T1000 (cell line): Measurements from ENCODE around the gene SBF2.
"Not testable (repeated sequence)": the region's sequence is repeated elsewhere in the genome, so short reads cannot be mapped to it uniquely, and the experiment has no call there.

Experiments
- DNase-seq: peaks from one replicate; lab custom pipeline; 2025; ENCODE audit warnings: mixed read lengths; lab: John Stamatoyannopoulos, UW

Gene SBF2

DNA sequence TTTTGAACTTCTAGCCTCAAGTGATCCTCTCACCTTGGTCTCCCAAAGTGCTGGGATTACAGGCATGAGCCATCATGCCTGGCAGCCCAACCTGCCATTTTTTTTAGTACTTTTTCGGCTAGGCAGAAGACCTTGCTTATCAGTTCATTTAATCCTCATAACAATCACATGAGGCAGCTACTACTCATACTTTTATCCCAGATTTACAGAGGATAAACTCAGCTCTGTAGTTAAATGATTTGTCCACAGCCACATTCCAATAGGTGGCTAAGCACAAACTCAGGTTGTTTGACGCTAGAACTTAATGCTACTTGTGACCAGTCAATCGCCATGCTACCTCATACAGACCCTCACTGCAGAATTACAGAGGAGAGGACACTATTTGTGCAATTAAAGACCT is 28.1 kb downstream of the SBF2 start:
- DNase-seq, result no peak

GRCh38 chr11:10264716-10265115 is 29.3 kb downstream of the SBF2 start:
- DNase-seq, result not testable (repeated sequence)

- DNase-seq, result no peak
These were observed 30.1 kb downstream of the SBF2 start for GRCh38 chr11:10263929-10264328.

GRCh38 chr11:10261821-10262220 is 32.2 kb downstream of the SBF2 start:
- DNase-seq, result no peak

DNA sequence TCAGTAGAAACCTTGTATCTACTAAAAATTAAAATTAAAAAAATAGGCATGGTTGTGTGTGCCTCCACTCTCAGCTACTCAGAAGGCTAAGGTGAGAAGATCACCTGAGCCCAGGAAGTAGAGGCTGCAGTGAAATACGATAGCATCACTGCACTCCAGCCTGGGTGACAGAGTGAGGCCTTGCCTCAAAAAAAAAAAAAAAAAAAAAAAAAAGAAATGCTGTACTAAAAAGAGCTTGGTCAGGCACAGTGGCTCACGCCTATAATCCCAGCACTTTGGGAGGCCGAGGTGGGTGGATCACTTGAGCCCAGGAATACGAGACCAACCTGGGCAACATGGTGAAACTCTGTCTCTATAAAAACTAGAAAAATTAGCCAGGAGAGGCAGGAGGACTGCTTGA is 36.5 kb downstream of the SBF2 start:
- no peak for DNase-seq

DNA sequence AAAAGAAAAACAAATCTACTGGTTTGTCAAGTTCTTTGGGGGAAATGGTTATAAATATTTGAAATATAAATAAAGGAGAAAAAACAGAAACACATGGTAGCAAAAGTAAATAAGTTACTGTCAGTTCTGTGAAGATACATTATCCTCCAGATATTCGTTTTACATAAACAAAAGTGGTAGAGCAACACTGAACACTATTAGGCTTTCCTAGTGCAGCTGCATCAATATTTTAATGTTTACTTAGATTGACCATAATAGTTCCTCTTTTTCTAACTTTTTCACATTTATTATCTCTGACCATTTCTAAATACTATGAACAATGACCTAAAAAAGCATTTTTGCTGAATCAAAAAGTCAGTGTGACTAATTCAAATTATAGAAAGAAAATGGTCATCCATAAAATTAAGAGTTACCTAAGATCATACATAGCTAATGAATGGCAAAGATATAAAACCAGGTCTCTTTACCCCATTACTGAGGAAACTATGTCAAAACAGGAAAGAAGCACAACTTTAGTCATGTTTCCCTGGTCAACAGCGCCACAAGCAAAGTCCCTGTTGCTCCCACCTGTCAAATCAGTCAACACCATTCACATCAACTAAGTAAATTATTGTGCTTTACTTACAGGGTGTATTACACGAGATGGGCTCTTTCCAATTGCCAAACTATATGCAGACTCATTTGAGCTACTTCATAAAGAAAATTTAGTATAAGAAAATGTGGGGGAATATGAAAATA is 38.5 kb downstream of the SBF2 start:
- DNase-seq, result no peak

DNA sequence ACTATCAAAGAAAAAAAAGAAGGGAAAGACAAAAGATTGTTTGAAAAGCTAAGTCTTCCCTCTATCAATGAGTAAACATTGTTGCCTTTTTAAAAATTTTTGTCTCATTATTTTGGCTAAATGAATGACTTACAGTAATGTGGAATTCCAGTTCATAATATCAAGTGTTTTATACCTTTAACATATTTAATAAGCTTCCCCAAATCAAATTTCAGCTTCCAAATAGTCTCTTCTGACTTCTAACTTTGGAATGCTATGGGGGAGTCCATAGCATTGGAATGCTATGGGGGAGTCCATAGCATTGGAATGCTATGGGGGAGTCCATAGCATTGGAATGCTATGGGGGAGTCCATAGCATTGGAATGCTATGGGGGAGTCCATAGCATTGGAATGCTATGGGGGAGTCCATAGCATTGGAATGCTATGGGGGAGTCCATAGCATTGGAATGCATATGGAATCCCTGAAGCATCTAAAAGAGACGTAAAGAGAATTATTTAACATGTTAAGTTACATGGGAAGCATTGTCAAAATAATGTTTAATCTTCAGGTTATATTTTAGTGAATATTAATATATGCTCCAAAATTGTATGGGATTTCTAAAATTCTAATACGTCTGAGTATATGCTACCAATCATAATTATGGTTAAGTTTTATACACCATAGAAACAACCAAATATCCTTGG is 44.4 kb downstream of the SBF2 start:
- DNase-seq, result not testable (repeated sequence)

DNA sequence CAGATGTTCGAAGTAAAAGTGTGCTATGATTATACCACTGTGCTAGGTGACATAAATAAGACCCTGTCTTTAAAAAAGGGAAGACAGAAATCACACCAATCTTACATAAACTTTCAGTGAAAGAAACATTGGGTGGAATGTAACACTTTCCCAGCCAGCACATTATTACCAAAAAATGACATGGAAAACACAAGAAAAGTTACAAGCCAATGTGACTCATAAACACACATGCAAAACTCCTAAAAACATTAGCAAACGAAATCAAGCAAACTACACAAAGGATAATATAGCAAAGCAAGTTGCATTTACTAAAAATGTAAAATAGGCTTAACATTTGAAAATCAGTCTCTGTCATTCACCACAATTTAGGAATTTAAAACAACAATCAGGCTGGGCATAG is 47.0 kb downstream of the SBF2 start:
- no peak for DNase-seq

DNA sequence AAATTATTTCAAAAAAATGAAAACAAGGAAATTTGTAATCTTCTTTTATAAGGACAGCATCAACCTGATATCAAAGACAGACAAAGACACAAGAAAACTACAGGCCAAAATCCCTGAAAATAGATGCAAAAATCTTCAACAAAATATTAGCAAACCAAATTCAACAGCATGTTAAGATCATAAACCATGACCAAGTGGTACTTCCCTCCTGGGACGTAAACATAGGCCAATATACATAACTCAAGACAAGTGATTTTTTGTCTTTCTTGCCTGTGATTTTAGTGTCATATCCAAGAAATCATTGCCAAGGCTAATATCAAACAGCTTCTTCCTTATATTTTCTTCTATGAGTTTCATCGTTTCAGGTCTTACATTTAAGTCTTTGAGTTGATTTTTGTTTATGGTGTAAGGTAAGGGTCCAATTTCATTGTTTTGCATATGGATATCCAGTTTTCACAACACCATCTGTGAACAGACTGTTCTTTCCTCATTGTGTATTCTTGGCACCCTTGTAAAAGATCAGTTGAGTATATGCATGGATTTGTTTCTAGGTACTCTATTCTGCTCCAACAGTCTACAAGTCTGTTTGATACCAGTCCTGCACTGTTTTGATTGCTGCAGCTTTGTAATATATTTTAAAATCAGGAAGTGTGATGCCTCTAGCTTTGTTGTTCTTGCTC is 50.0 kb downstream of the SBF2 start:
- no peak for DNase-seq

GRCh38 chr11:10236840-10237239 is 57.2 kb downstream of the SBF2 start:
- DNase-seq, result no peak

DNA sequence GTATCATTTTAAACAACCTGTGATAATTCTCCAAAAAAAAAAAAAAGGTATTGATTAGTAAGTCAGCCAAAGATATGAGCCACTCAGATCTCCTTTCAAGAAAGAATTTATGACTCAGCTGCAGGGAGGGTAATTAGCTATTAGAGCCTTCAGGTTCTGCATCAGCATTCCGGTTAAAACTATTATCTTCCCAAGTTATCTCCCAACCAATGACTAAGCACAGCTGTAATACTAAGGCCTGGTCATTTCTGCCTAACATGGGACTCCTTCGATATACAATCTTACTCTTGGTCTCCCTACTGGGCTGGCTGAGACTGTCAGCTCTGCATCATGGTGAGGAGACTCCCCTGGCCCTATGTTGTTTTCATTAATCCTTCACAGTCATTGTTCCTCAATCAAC is 60.4 kb downstream of the SBF2 start:
- DNase-seq, result no peak

GRCh38 chr11:10232756-10233155 is 61.3 kb downstream of the SBF2 start:
- no peak for DNase-seq

DNA sequence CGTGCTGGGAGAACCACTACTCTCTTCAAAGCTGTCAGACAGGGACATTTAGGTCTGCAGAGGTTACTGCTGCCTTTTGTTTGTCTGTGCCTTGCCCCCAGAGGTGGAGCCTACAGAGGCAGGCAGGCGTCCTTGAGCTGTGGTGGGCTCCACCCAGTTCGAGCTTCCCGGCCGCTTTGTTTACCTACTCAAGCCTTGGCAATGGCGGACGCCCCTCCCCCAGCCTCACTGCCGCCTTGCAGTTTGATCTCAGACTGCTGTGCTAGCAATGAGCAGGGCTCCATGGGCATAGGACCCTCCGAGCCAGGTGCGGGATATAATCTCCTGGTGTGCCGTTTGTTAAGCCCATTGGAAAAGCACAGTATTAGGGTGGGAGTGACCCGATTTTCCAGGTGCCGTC is 62.2 kb downstream of the SBF2 start:
- not testable (repeated sequence) for DNase-seq

DNA sequence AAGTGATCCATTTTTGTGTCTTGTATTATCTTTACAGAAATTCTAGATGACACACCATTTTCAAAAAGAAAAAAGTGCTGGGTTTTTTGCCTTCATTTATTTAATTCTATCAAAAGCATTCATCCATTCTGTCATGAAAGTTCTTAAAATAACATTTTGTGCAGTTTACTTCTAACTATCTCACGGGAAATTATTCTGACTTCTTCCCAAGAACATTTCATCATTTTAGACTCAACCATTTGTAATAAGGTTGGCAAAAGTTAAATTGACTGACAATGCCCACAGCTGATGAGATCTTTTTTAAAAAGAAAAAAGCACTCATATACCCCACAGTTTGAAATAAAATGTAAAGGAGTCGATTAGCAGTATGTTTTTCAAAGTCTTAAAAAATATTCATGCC is 68.5 kb downstream of the SBF2 start:
- DNase-seq, result no peak

DNA sequence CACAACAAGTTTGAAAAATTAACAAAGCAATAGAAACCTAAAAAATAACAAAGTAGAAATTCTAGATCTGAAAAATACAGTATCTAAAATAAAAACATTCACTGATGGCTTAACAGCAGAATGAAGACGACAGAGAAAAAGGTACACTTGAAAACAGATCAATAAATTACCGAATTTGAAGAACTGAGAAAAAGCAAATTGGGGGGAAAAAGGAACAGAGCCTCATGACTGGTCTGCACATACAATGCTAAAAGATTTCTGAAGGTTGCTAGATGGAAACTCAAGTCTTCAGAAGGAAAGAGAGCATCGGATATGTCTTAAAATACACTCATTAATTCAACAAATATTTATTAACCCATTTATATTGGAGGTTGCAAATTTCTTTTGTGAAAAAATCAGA is 71.6 kb downstream of the SBF2 start:
- DNase-seq, result no peak

GRCh38 chr11:10221342-10221741 is 72.7 kb downstream of the SBF2 start:
- DNase-seq, result no peak

- no peak for DNase-seq
These were observed 82.5 kb downstream of the SBF2 start for GRCh38 chr11:10211470-10211869.

DNA sequence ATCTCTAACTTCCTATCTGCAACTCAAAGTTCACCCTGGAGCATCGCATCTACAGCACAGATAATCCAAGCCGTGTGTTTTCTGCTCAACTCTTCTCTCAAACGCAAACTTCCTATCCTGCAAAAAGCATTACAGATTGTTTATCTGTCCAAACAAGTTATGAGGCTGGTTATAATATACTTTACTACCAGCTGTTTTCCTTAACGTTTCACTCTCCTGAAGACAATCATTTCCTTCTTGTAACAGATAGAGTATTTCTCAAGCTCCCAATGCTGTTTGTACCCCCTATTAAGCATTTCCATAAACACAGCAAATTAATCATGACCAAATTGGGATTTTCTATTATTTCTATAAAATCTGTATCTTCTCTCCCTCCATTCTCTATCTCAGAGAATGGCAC is 84.7 kb downstream of the SBF2 start:
- DNase-seq, result no peak

DNA sequence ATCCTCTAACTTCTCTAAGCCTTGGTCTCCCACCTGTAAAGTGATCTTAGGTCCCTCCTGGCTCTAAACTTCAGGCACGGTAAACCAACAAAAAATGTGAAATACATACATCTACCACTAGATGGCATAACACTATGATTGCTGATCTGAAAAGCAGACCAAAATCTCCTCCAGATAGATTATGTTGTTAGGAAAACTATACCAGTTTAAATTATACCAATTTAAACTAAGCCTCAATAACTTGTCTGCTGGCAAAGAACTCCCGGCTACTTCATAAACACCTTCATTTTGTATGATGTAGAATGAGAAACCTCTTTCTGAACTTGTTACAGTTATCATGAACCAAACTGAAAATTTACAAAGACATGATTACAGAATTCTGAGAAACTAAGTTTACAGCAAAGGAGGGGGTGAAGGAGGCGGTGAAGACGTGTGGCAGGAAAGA is 85.9 kb downstream of the SBF2 start:
- DNase-seq, result no peak

DNA sequence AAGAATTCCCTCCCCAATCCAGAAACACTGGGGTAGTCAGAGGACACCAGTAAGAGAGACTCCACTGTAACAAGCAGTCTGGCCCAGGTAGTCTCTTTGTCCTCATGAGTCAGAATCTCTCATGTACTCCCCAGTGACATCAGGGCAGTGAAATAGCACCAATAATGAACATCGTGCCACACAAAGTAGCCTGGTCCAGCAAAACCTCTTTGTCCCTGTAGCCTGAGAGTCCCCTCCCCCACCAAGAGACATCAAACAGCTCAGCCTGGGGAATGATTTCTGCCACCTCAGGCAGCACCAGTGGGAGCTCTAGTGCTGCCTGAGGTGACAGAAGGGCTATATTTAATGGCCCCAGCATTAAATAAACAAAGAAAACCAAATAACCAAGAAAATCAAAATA is 88.1 kb downstream of the SBF2 start:
- no peak for DNase-seq

DNA sequence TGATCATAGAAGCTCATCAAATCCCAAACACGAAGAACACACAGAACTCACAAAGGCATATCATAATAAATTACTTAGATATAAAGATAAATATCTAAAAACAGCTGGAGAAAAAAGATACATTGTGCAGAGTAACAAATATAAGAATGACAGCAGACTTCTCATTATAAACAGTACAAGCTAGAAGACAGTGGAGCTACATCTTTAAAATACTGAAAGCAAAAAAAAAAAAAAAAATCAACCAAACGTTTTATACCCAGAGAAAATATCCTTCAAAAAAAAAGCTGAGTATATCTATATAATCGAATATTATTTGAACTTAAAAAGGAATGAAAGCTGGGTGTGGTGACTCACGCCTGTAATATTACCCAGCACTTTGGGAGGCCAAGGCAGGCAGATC is 90.0 kb downstream of the SBF2 start:
- DNase-seq, result no peak

DNA sequence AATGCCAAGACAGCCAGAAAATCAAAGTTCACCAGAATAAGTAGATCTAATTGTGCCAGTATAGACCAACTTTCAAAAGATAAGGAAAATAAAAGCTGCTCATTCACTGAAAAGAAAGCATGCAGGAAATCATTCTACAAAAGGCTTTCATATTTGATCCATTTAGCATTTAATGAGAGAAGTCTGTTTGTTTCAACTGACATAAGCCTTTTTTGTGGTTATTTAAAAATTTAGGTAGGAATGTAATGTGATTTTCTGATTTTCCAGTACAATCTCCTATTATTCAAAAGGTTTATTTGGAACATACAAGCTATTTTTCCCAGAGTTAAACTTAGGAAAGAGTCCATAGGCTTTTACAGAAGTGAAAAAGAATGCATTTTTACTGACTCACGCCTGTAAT is 92.7 kb downstream of the SBF2 start:
- no peak for DNase-seq

DNA sequence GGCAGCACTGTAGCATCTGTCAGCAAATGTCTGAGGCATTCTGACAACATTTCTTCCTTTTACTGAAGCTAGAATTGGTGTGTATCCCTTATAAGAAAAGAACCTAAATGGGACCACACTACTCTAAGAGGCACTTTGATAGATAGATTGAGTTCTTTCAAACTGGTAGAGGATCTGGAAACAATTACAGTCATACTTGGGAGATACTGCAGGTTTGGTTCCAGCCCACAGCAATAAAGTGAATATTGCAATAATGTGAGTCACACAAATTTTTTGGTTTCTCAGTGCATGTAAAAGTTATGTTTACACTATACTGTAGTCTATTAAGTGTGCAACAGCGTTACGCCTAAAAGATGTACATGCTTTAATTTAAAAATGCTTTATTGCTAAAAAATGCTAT is 96.9 kb downstream of the SBF2 start:
- DNase-seq, result no peak
